H9 (cell line): ENCODE data around the gene ACOXL. TPM values are rescaled to one million over a fixed set of nuclear protein-coding genes. Genes with fewer than 3 reads are reported as not detected.

ENCODE experiments used
- DNase-seq: peaks from one replicate; pipeline ENCODE4 v3.0.0-alpha.2; 2017
- H2AFZ ChIP-seq: one replicate; pipeline ENCODE4 v1.6.1; 2013; ENCODE audit warnings: mild to moderate bottlenecking, low read length, control low read depth, moderate library complexity
- H2AK5ac ChIP-seq: 2 replicates; pipeline ENCODE4 v1.6.1; 2013; ENCODE audit warnings: low read length, control low read depth, mixed read lengths; ENCODE audit not compliant: insufficient read length
- H2BK120ac ChIP-seq: one replicate; pipeline ENCODE4 v1.6.1; 2013; ENCODE audit warnings: low read depth, mild to moderate bottlenecking, low read length, control low read depth, inconsistent platforms; ENCODE audit not compliant: poor library complexity, severe bottlenecking
- H2BK12ac ChIP-seq: 2 replicates; pipeline ENCODE4 v1.6.1; 2013; ENCODE audit warnings: low read length, control low read depth, mixed read lengths, low read depth; ENCODE audit not compliant: insufficient read length
- H2BK15ac ChIP-seq: 2 replicates; pipeline ENCODE4 v1.6.1; 2013; ENCODE audit warnings: low read depth, low read length, control low read depth
- H2BK20ac ChIP-seq: one replicate; pipeline ENCODE4 v1.6.1; 2013; ENCODE audit warnings: low read depth, mild to moderate bottlenecking, low read length, control low read depth, inconsistent platforms; ENCODE audit not compliant: poor library complexity, severe bottlenecking
- H2BK5ac ChIP-seq: 2 replicates; pipeline ENCODE4 v1.6.1; 2013; ENCODE audit warnings: low read length, control low read depth, mixed read lengths; ENCODE audit not compliant: insufficient read length
- H3K14ac ChIP-seq: 2 replicates; pipeline ENCODE4 v1.6.1; 2013; ENCODE audit warnings: low read length, control low read depth; ENCODE audit not compliant: insufficient read depth
- H3K18ac ChIP-seq: 2 replicates; pipeline ENCODE4 v1.6.1; 2013; ENCODE audit warnings: low read depth, mild to moderate bottlenecking, mixed read lengths, low read length, control low read depth; ENCODE audit not compliant: insufficient read length
- H3K23ac ChIP-seq: 2 replicates; pipeline ENCODE4 v1.6.1; 2013; ENCODE audit warnings: low read length, control low read depth, mixed read lengths, low read depth; ENCODE audit not compliant: insufficient read length
- H3K23me2 ChIP-seq: 2 replicates; pipeline ENCODE4 v1.6.1; 2013; ENCODE audit warnings: low read depth, mild to moderate bottlenecking, mixed read lengths, low read length, control low read depth; ENCODE audit not compliant: insufficient read length, poor library complexity, severe bottlenecking
- H3K27ac ChIP-seq: 2 replicates; pipeline ENCODE4 v1.5.1; 2013; ENCODE audit warnings: low read length, control low read depth, mixed read lengths, low read depth; ENCODE audit not compliant: insufficient read length
- H3K27me3 ChIP-seq: 2 replicates; pipeline ENCODE4 v1.6.1; 2013; ENCODE audit warnings: low read length, control low read depth, inconsistent platforms; ENCODE audit not compliant: insufficient read depth
- H3K4ac ChIP-seq: 2 replicates; pipeline ENCODE4 v1.6.1; 2013; ENCODE audit warnings: low read depth, mild to moderate bottlenecking, control low read depth, inconsistent platforms, low read length, moderate library complexity
- H3K4me1 ChIP-seq: 2 replicates; pipeline ENCODE4 v1.6.1; 2013; ENCODE audit warnings: low read length, control low read depth, inconsistent platforms; ENCODE audit not compliant: insufficient read depth
- H3K4me2 ChIP-seq: 2 replicates; pipeline ENCODE4 v1.6.1; 2013; ENCODE audit warnings: low read length, control low read depth, mixed read lengths; ENCODE audit not compliant: insufficient read length, insufficient read depth
- H3K56ac ChIP-seq: 2 replicates; pipeline ENCODE4 v1.6.1; 2013; ENCODE audit warnings: low read depth, mild to moderate bottlenecking, mixed read lengths, low read length, control low read depth; ENCODE audit not compliant: insufficient read length
- H3K79me1 ChIP-seq: 2 replicates; pipeline ENCODE4 v1.6.1; 2013; ENCODE audit warnings: low read depth, mild to moderate bottlenecking, moderate library complexity, low read length, control low read depth, inconsistent platforms; ENCODE audit not compliant: insufficient read depth, poor library complexity, severe bottlenecking
- H3K79me2 ChIP-seq: 2 replicates; pipeline ENCODE4 v1.6.1; 2013; ENCODE audit warnings: low read length, control low read depth, inconsistent platforms; ENCODE audit not compliant: insufficient read depth
- H3K9ac ChIP-seq: 2 replicates; pipeline ENCODE4 v1.6.1; 2013; ENCODE audit warnings: low read length, control low read depth, mixed read lengths; ENCODE audit not compliant: insufficient read length; ENCODE audit errors: extremely low read depth
- H3K9me3 ChIP-seq: one replicate; pipeline ENCODE4 v1.6.1; 2013; ENCODE audit warnings: low read depth, low read length, inconsistent platforms; ENCODE audit not compliant: control insufficient read depth
- H3T11ph ChIP-seq: one replicate; pipeline ENCODE4 v1.6.1; 2013; ENCODE audit warnings: mild to moderate bottlenecking, low read length, control low read depth, inconsistent platforms
- H4K20me1 ChIP-seq: one replicate; pipeline ENCODE4 v1.6.1; 2013; ENCODE audit not compliant: control insufficient read depth, insufficient read length, insufficient read depth
- H4K5ac ChIP-seq: 2 replicates; pipeline ENCODE4 v1.6.1; 2013; ENCODE audit warnings: low read depth, mild to moderate bottlenecking, mixed read lengths, low read length, control low read depth; ENCODE audit not compliant: insufficient read length
- H4K8ac ChIP-seq: replicated peaks from 2 replicates; pipeline ENCODE4 v1.6.1; 2013; ENCODE audit warnings: low read length, control low read depth, mixed read lengths, low read depth; ENCODE audit not compliant: insufficient read length
- H4K91ac ChIP-seq: 2 replicates; pipeline ENCODE4 v1.6.1; 2013; ENCODE audit warnings: low read depth, mild to moderate bottlenecking, moderate library complexity, mixed read lengths, low read length, control low read depth; ENCODE audit not compliant: insufficient read length
- H3K27ac Mint-ChIP-seq, 3 experiments: 2 replicates in 2 of 3; 3 replicates in 1 of 3; pipeline ENCODE4 v1.8.0; 2020 to 2021; ENCODE audit warnings: mixed read lengths in 3 of 3, mild to moderate bottlenecking in 1 of 3, moderate library complexity in 1 of 3
- H3K27me3 Mint-ChIP-seq: 2 replicates; pipeline ENCODE4 v1.8.0; 2021; ENCODE audit warnings: low read depth, mild to moderate bottlenecking, moderate library complexity, mixed read lengths
- H3K36me3 Mint-ChIP-seq, 3 experiments: 2 replicates in 2 of 3; 3 replicates in 1 of 3; pipeline ENCODE4 v1.8.0; 2020 to 2021; ENCODE audit warnings: low read depth in 3 of 3, mixed read lengths in 3 of 3; ENCODE audit not compliant: insufficient read depth in 1 of 3
- H3K4me1 Mint-ChIP-seq, 2 experiments: 2 replicates each; pipeline ENCODE4 v1.8.0; 2020; ENCODE audit warnings: mixed read lengths in 2 of 2
- H3K4me3 Mint-ChIP-seq, 2 experiments: 2 replicates in 1 of 2; 3 replicates in 1 of 2; pipeline ENCODE4 v1.8.0; 2020 to 2021; ENCODE audit warnings: mild to moderate bottlenecking in 2 of 2, mixed read lengths in 2 of 2, moderate library complexity in 1 of 2
- H3K9me3 Mint-ChIP-seq, 2 experiments: 2 replicates in 1 of 2; 3 replicates in 1 of 2; pipeline ENCODE4 v1.8.0; 2020; ENCODE audit warnings: mild to moderate bottlenecking in 2 of 2, mixed read lengths in 2 of 2, moderate library complexity in 1 of 2
- CTCF ChIP-seq: fragments of 200-600 bp; sonication (generic); conservative IDR thresholded peaks from 3 replicates; pipeline ENCODE4 v1.8.0; 2021; ENCODE audit warnings: antibody characterized with exemption, mild to moderate bottlenecking
- WGBS: extraction: QIAGEN DNeasy Blood & Tissue Kit; methylation state at CpG from one replicate; pipeline ENCODE4 v1.1.7; 2013; ENCODE audit warnings: missing lambda C conversion rate, low lambda C conversion rate, mixed read lengths; ENCODE audit not compliant: insufficient read length; ENCODE audit errors: extremely low coverage; 5-methylcytosine and 5-hydroxymethylcytosine counted together
- total RNA-seq: library from RNA; stranded (reverse); gene quantifications from 2 replicates; pipeline ENCODE4 v1.2.1, GENCODE V29; 2021

The ACOXL gene
- total RNA-seq, 1 experiment from 2014 or later: 37.6 TPM

DNA sequence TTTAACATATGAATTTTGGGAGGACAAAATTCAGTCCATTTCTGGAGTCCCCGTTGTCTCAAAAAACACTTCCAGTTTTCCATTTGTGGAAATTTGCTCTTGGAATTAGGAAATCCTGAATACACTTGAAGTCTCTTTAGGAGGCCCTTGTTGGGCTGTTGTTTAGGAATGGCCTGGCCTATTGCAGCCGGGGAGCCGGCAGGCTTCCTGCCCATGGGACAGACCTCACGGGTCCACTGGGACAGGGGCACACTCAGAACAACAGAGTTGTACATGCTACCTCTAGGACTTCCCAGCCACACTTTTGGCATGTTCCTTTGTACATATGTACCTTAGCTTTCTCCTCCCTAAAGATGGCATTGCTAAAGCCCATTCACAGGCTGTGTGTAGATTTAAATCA is 57.3 kb downstream of the ACOXL start:
- Histone ChIP-seq H3K79me2 (no peaks in the 10 kb centered on the region), H3K4me2 (no peak overlapping the region), H3K56ac (no peak overlapping the region), H3K9ac (no peak overlapping the region), H2BK20ac (no peak overlapping the region), H3K4ac (no peak overlapping the region), H4K20me1 (no peaks in the 10 kb centered on the region), H3K27me3 (no peaks in the 10 kb centered on the region), H4K91ac (no peak overlapping the region), H2AK5ac (no peak overlapping the region), H2AFZ (no peak overlapping the region), H4K5ac (no peak overlapping the region), H3K18ac (no peak overlapping the region), H3K4me1 (no peaks in the 10 kb centered on the region), H3K14ac (no peak overlapping the region), H3K9me3 (no peaks in the 10 kb centered on the region), H3K23ac (no peak overlapping the region), H3K79me1 (peaks cover 4% of the 10 kb centered on the region), H3T11ph (no peak overlapping the region), H2BK5ac (no peak overlapping the region), H2BK12ac (no peak overlapping the region), H2BK15ac (no peak overlapping the region), H3K23me2 (no peaks in the 10 kb centered on the region), H4K8ac (no peak overlapping the region), H2BK120ac (no peak overlapping the region), H3K27ac (no peak overlapping the region)
- Mint-ChIP-seq H3K4me1 (peaks cover 13 to 16% of the 10 kb centered on the region in 2 experiments), H3K4me3 (no peak overlapping the region), H3K27ac (peak overlapping the region in 1 of 3 experiments; percentile 86; a peak in 1 of 7 replicates), H3K36me3 (peaks cover 21 to 65% (median 50%) of the 10 kb centered on the region in 3 experiments; a peak in 6 of 7 replicates), H3K9me3 (peaks cover 2 to 3% of the 10 kb centered on the region in 2 experiments; a peak in 2 of 5 replicates), H3K27me3 (no peaks in the 10 kb centered on the region)
- no peak for TF ChIP-seq CTCF
- WGBS: no CpG with 5 or more reads among the region's 4 CpGs
- DNase-seq: no peak
